B cell (primary cell): ENCODE measurements around the gene DIP2B.

Experiments used
- EZH2 ChIP-seq: IDR thresholded peaks from 2 replicates; pipeline ENCODE4 v1.6.1; 2012; ENCODE audit warnings: borderline replicate concordance, low read depth, mild to moderate bottlenecking, moderate library complexity, low read length; ENCODE audit not compliant: insufficient read depth, poor library complexity, severe bottlenecking
- TF ChIP-seq, protein P1 (sequence below): fragments of 200-600 bp; IDR thresholded peaks from one replicate; pipeline ENCODE4 v1.8.0; 2022; ENCODE audit warnings: antibody characterized with exemption, mild to moderate bottlenecking

DNA sequence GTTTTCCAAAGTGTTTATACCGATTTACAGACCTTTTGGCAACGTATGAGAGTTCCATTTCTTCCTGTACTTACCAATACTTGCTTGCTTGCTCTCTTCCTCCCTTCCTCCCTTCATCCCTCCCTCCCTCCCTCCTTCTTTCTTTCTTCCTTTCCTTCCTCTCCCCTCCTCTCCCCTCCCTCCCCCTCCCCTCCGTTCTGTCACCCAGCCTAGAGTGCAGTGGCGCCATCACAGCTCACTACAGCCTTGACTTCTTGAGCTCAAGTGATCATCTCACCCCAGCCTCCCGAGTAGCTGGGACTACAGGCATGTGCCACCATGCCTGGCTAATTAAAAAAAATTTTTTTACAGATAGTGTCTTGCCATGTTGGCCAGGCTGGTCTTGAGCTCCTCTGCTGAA is 40.4 kb downstream of the DIP2B start:
- TF ChIP-seq, protein P1, sequence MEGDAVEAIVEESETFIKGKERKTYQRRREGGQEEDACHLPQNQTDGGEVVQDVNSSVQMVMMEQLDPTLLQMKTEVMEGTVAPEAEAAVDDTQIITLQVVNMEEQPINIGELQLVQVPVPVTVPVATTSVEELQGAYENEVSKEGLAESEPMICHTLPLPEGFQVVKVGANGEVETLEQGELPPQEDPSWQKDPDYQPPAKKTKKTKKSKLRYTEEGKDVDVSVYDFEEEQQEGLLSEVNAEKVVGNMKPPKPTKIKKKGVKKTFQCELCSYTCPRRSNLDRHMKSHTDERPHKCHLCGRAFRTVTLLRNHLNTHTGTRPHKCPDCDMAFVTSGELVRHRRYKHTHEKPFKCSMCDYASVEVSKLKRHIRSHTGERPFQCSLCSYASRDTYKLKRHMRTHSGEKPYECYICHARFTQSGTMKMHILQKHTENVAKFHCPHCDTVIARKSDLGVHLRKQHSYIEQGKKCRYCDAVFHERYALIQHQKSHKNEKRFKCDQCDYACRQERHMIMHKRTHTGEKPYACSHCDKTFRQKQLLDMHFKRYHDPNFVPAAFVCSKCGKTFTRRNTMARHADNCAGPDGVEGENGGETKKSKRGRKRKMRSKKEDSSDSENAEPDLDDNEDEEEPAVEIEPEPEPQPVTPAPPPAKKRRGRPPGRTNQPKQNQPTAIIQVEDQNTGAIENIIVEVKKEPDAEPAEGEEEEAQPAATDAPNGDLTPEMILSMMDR = no peak
- no peak for TF ChIP-seq EZH2
